SK-N-SH treated with all-trans-retinoic acid at 6 μM for 48 hours (cell line): Measurements from ENCODE around the gene TMEM144.

Experiments
- ARNTL ChIP-seq: fragments of 450-650 bp; formaldehyde crosslinking; IDR thresholded peaks from 2 replicates; pipeline ENCODE4 v1.5.0; 2020; ENCODE audit warnings: low read depth, mild to moderate bottlenecking, moderate library complexity, borderline replicate concordance
- BACH2 ChIP-seq: fragments of 250-450 bp; sonication (Bioruptor Pico); IDR thresholded peaks from 2 replicates; pipeline ENCODE4 v1.9.0; 2021; ENCODE audit warnings: mild to moderate bottlenecking, borderline replicate concordance
- CREB5 ChIP-seq: fragments of 250-450 bp; sonication (Bioruptor Pico); IDR thresholded peaks from 2 replicates; pipeline ENCODE4 v1.5.1; 2020; ENCODE audit warnings: low read depth, mild to moderate bottlenecking, moderate library complexity
- ESRRG ChIP-seq: fragments of 250-450 bp; sonication (Bioruptor Pico); IDR thresholded peaks from 2 replicates; pipeline ENCODE4 v1.6.1; 2021; ENCODE audit warnings: mild to moderate bottlenecking
- PATZ1 ChIP-seq: fragments of 250-450 bp; sonication (Bioruptor Pico); IDR thresholded peaks from 2 replicates; pipeline ENCODE4 v1.8.0; 2020; ENCODE audit warnings: mild to moderate bottlenecking, moderate library complexity, borderline replicate concordance
- RARB ChIP-seq: fragments of 250-450 bp; sonication (Bioruptor Pico); IDR thresholded peaks from 2 replicates; pipeline ENCODE4 v1.8.0; 2021; ENCODE audit warnings: mild to moderate bottlenecking, moderate library complexity
- SNAI2 ChIP-seq: fragments of 250-450 bp; sonication (Bioruptor Pico); IDR thresholded peaks from 2 replicates; pipeline ENCODE4 v1.5.0; 2020; ENCODE audit warnings: mild to moderate bottlenecking, moderate library complexity
- TOX ChIP-seq: fragments of 250-450 bp; sonication (Bioruptor Pico); IDR thresholded peaks from 2 replicates; pipeline ENCODE4 v1.8.0; 2021; ENCODE audit warnings: mild to moderate bottlenecking, moderate library complexity, borderline replicate concordance
- ZNF565 ChIP-seq: fragments of 450-650 bp; formaldehyde crosslinking; conservative IDR thresholded peaks from 2 replicates; pipeline ENCODE4 v1.5.0; 2020; ENCODE audit warnings: low read depth, mild to moderate bottlenecking, moderate library complexity
- ZNF8 ChIP-seq: fragments of 450-650 bp; formaldehyde crosslinking; IDR thresholded peaks from 2 replicates; pipeline ENCODE4 v1.5.0; 2020; ENCODE audit warnings: mild to moderate bottlenecking, moderate library complexity
- TF ChIP-seq, protein P1 (sequence below): fragments of 250-450 bp; sonication (Bioruptor Pico); IDR thresholded peaks from 2 replicates; pipeline ENCODE4 v1.8.0; 2021; ENCODE audit warnings: low read depth, mild to moderate bottlenecking, moderate library complexity, borderline replicate concordance

GRCh38 chr4:158304694-158305093, 94.4 kb downstream of the TMEM144 start:
- TF ChIP-seq PATZ1 (CRISPR knock-in tag), result no peak
- no peak for TF ChIP-seq ARNTL (CRISPR knock-in tag)
- no peak for TF ChIP-seq TOX (CRISPR knock-in tag)
- TF ChIP-seq RARB (CRISPR knock-in tag), result no peak
- TF ChIP-seq ESRRG (CRISPR knock-in tag), result no peak
- no peak for TF ChIP-seq ZNF8 (CRISPR knock-in tag)
- no peak for TF ChIP-seq CREB5 (CRISPR knock-in tag)
- TF ChIP-seq, protein P1, sequence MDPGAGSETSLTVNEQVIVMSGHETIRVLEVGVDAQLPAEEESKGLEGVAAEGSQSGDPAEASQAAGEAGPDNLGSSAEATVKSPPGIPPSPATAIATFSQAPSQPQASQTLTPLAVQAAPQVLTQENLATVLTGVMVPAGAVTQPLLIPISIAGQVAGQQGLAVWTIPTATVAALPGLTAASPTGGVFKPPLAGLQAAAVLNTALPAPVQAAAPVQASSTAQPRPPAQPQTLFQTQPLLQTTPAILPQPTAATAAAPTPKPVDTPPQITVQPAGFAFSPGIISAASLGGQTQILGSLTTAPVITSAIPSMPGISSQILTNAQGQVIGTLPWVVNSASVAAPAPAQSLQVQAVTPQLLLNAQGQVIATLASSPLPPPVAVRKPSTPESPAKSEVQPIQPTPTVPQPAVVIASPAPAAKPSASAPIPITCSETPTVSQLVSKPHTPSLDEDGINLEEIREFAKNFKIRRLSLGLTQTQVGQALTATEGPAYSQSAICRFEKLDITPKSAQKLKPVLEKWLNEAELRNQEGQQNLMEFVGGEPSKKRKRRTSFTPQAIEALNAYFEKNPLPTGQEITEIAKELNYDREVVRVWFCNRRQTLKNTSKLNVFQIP (CRISPR knock-in tag), result no peak
- no peak for TF ChIP-seq ZNF565 (CRISPR knock-in tag)
- no peak for TF ChIP-seq BACH2
- no peak for TF ChIP-seq SNAI2 (CRISPR knock-in tag)
